AG04450 (cell line): Measurements from ENCODE around the gene XRCC2. TPM values are rescaled to one million over a fixed set of nuclear protein-coding genes. Genes with fewer than 3 reads are reported as not detected.

Experiments used
- CTCF ChIA-PET: fragments of 300-600, 350-600 bp; formaldehyde crosslinking; extraction: SDS; loops from one replicate; lab custom pipeline; 2022; ENCODE audit warnings: antibody characterized with exemption, inconsistent platforms; lab: Charles Lee
- POLR2A ChIA-PET: fragments of 350-600 bp; formaldehyde crosslinking; extraction: SDS; loops from one replicate; lab custom pipeline; 2021; ENCODE audit warnings: antibody characterized with exemption, inconsistent platforms; lab: Yijun Ruan, JAX
- DNase-seq: peaks from one replicate; pipeline ENCODE4 v3.0.0-alpha.2; 2011; ENCODE audit warnings: low read depth, low spot score
- H3K27ac ChIP-seq: one replicate; pipeline ENCODE4 v1.5.1; 2012; ENCODE audit warnings: low read depth, low read length, control low read depth
- H3K27me3 ChIP-seq: one replicate; pipeline ENCODE4 v1.6.0; 2012; ENCODE audit warnings: low read length; ENCODE audit not compliant: control insufficient read depth, insufficient read depth
- H3K4me3 ChIP-seq: 2 replicates; pipeline ENCODE4 v1.5.1; 2011; ENCODE audit warnings: mild to moderate bottlenecking, low read depth, low read length, control low read depth
- H3K9me3 ChIP-seq: 2 replicates; pipeline ENCODE4 v1.5.1; 2012; ENCODE audit warnings: low read length; ENCODE audit not compliant: control insufficient read depth, insufficient read depth
- CTCF ChIP-seq: IDR thresholded peaks from 2 replicates; pipeline ENCODE4 v1.5.1; 2011; ENCODE audit warnings: low read depth, low read length, control low read depth, inconsistent platforms
- polyA plus RNA-seq: library from polyadenylated mRNA; depleted of rRNA; stranded (reverse); fragments of >200 nt; gene quantifications from 2 replicates; pipeline ENCODE4 v1.2.3, GENCODE V29; 2011; rRNA removed
- small RNA-seq: library from RNA; depleted of rRNA; stranded (forward); fragments of <200 nt; gene quantifications from one replicate; pipeline ENCODE3, GENCODE V24; 2012; ENCODE audit warnings: low read depth; ENCODE audit not compliant: insufficient read length

The XRCC2 gene
- polyA plus RNA-seq, 1 experiment, result 1.3 TPM

GRCh38 chr7:152597507-152597906, 78.4 kb downstream of the XRCC2 start:
- Histone ChIP-seq H3K4me3 (no peak overlapping the region), H3K9me3 (no peaks in the 10 kb centered on the region; the same call in 1 of the 2 replicates), H3K27ac (no peak overlapping the region), H3K27me3 (no peaks in the 10 kb centered on the region)
- CTCF ChIA-PET, result no interaction called here
- POLR2A ChIA-PET, result no interaction called here
- TF ChIP-seq CTCF, result no peak
- DNase-seq, result no peak

DNA sequence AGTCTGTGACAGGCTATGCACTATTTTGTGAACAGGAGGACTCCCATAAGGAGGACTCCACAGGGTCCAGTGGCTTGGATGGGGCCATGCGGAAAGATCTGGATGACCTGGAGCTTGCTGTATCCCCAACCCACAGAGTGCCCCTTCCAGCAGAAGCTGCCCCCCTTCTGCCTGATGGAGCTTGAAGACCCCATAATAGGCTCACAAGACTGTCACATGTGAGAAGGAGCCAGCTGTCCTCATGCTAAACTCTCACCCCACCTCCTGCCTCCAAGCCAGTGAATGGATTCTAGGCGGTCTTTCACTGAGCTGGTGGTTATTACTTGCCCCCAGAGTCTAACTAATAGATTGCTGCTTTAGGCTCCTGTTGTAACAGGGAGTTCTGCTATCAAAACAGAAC, 79.1 kb downstream of the XRCC2 start:
- no peak for DNase-seq
- no peaks in the 10 kb centered on the region; the same call in 1 of the 2 replicates for H3K9me3 ChIP-seq
- no peak overlapping the region for H3K4me3 ChIP-seq
- ChIA-PET CTCF (no interaction called here), POLR2A (no interaction called here)
- no peak for TF ChIP-seq CTCF
- H3K27ac ChIP-seq, result no peak overlapping the region
- no peaks in the 10 kb centered on the region for H3K27me3 ChIP-seq

Small RNA genes lying within 50 kb of the gene (small RNA-seq; reads per million reads assigned to genes)
- not detected for gene RF00568

Other genes starting within 250 kb of the XRCC2 start
- gene KMT2C, start 240.1 kb downstream of the XRCC2 start, polyA plus RNA-seq, result 14.5 and 16.7 TPM in 2 replicates
- 6.5 and 9.7 TPM in 2 replicates for gene ACTR3B, start 83.6 kb upstream of the XRCC2 start, polyA plus RNA-seq